ENCODE data around the gene ATP2B2. TPM values are rescaled to one million over a fixed set of nuclear protein-coding genes. Genes with fewer than 3 reads are reported as not detected.

The ATP2B2 gene
- total RNA-seq, 1 donor from 2014 or later: not detected

DNA sequence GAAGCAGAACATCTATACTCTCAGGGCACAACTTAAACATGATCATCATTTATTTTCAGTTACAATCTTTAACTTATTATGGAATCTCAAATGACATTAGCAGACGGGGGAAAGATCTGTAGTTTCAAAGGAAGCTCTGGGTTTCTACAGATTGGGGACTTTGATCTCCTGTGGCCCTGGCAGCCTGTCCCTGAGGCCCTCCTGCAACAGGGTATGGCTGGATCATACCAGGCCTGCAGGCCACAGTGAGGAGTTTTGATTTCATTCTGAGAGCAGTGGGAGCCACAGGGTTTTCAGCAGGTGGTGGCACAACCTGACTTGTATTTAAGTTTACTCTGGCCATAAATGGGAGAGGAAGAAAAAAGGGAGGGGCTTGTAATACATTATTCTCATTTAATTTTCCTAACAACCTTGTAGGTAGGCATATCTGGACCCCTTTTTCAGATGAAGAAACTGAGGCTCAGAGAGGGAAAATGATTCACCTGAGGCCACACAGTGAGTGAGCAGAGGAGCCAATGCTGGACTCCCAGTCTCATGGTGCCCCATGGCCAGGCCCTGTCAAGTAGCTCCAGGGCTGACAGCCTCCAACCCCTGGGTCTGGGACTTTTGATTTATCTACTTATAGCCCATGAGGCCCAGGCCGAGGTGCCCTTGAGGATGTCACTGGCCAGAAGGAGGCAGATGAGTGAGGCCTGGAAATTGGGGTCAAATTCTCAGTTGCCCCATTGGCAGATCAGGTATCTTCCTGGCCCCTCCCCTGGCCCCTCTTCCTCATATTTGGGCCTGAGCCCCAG lies 71.0 kb downstream of the ATP2B2 start:
- H3K27me3 Mint-ChIP-seq (ENCODE audit: low read depth): peaks cover 23% of the 10 kb centered on the region

GRCh38 chr3:10432931-10433330 lies 72.5 kb downstream of the ATP2B2 start:
- Mint-ChIP-seq H3K27me3 (ENCODE audit: low read depth) (peaks cover 34% of the 10 kb centered on the region), H3K4me1 (no peaks in the 10 kb centered on the region), H3K27ac (no peak overlapping the region), H3K36me3 (no peaks in the 10 kb centered on the region), H3K4me3 (no peak overlapping the region), H3K9me3 (no peaks in the 10 kb centered on the region)
- DNase-seq (ENCODE audit: low spot score in 2 of 2, unreplicated experiment in 2 of 2): no peak
- no peak for TF ChIP-seq CTCF (IDR thresholded peaks at IDR 0.05; ENCODE audit: unreplicated experiment)

More for the DNA sequence above, 71.0 kb downstream of the ATP2B2 start:
- Mint-ChIP-seq H3K4me3 (no peak overlapping the region), H3K4me1 (peaks cover 2% of the 10 kb centered on the region), H3K36me3 (no peaks in the 10 kb centered on the region), H3K27ac (no peak overlapping the region), H3K9me3 (no peaks in the 10 kb centered on the region)
- no peak for TF ChIP-seq CTCF (IDR thresholded peaks at IDR 0.05; ENCODE audit: unreplicated experiment)
- DNase-seq (ENCODE audit: low spot score in 2 of 2, unreplicated experiment in 2 of 2): no peak

DNA sequence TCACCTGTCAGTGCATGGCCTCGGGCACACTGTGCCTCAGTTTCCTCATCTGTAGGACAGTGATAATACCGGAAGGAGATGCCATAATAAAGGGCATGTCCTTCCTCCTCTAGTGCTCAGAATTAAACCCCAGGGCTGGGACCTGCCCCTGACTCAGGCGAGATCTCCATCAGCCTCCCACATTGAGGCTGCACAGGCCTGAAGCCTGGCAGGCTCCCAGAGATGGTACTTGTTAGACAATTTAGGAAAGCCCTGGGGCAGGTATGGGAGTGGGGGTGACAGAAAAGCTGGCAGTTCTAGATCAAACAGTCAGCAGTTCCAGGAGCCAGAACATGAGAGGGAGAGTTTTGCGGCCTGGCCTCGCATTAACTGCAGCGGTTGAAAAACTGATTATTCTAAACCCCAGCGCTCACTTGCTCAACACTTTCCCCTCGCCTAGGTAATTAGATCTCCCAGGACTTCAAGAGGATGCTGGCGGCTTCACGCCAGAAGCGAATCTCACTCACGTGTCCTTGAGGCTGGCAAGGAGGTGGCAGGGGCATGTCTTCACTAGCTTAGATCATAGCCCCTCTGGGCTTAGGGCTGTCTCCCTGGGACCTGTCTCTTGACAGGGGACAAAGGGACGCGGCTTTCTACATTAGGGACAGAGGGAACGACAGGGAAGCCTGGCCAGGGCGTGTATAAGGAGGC lies 73.1 kb downstream of the ATP2B2 start:
- no peaks in the 10 kb centered on the region for H3K4me1 Mint-ChIP-seq
- peaks cover 40% of the 10 kb centered on the region for H3K27me3 Mint-ChIP-seq (ENCODE audit: low read depth)
- no peak for DNase-seq (ENCODE audit: low spot score in 2 of 2, unreplicated experiment in 2 of 2)
- no peaks in the 10 kb centered on the region for H3K9me3 Mint-ChIP-seq
- no peak overlapping the region for H3K27ac Mint-ChIP-seq
- H3K36me3 Mint-ChIP-seq: no peaks in the 10 kb centered on the region
- no peak for TF ChIP-seq CTCF (IDR thresholded peaks at IDR 0.05; ENCODE audit: unreplicated experiment)
- H3K4me3 Mint-ChIP-seq: no peak overlapping the region

DNA sequence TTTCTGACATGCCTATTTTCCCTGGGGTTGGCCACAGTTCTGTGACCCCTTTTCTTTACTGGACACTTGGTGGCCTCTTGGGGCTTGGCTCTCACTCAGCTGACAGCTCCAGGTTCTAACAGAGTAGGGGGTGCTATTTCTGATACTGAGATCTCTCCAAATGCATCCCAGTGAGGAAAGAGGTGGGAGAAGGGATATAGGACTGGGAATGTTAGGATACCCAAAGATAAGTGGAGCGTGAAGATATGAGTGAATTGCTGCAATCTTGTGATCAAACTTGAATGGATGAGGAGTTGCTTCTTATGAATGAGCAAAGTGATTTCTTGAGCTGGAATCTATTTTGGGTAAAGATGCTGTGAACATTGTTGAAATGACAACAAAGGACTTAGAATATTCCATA lies 74.6 kb downstream of the ATP2B2 start:
- H3K4me1 Mint-ChIP-seq: no peaks in the 10 kb centered on the region
- DNase-seq (ENCODE audit: low spot score in 2 of 2, unreplicated experiment in 2 of 2): no peak
- no peak overlapping the region for H3K4me3 Mint-ChIP-seq
- no peak overlapping the region for H3K27ac Mint-ChIP-seq
- peaks cover 43% of the 10 kb centered on the region for H3K27me3 Mint-ChIP-seq (ENCODE audit: low read depth)
- no peaks in the 10 kb centered on the region for H3K36me3 Mint-ChIP-seq
- TF ChIP-seq CTCF (IDR thresholded peaks at IDR 0.05; ENCODE audit: unreplicated experiment): no peak
- H3K9me3 Mint-ChIP-seq: no peaks in the 10 kb centered on the region

GRCh38 chr3:10428406-10429091 lies 76.8 kb downstream of the ATP2B2 start:
- H3K4me3 Mint-ChIP-seq: no peak overlapping the region

More at GRCh38 chr3:10428406-10429091, 76.8 kb downstream of the ATP2B2 start:
- Mint-ChIP-seq H3K27ac (no peak overlapping the region), H3K4me1 (no peaks in the 10 kb centered on the region), H3K36me3 (no peaks in the 10 kb centered on the region), H3K9me3 (no peaks in the 10 kb centered on the region), H3K27me3 (ENCODE audit: low read depth) (peaks cover 55% of the 10 kb centered on the region)
- no peak for TF ChIP-seq CTCF (IDR thresholded peaks at IDR 0.05; ENCODE audit: unreplicated experiment)
- no peak for DNase-seq (ENCODE audit: low spot score in 2 of 2, unreplicated experiment in 2 of 2)
